GM08714 (cell line): ENCODE data around the gene WDR64.
"Not testable (repeated sequence)": the region's sequence is repeated elsewhere in the genome, so short reads cannot be mapped to it uniquely, and the experiment has no call there.

Source experiments
- H3K4me3 ChIP-seq: fragments of 200-500 bp; sonication (Bioruptor generic); 2 replicates; pipeline ENCODE4 v1.5.1; 2014; ENCODE audit warnings: mild to moderate bottlenecking, low read length, inconsistent platforms
- ZNF274 ChIP-seq: IDR thresholded peaks from 2 replicates; pipeline ENCODE4 v1.6.1; 2012; ENCODE audit warnings: mild to moderate bottlenecking, low read depth, low read length

Gene WDR64

GRCh38 chr1:241717975-241718374, 65.9 kb downstream of the WDR64 start:
- no peak for TF ChIP-seq ZNF274
- H3K4me3 ChIP-seq = no peak overlapping the region

GRCh38 chr1:241721011-241721410, 68.9 kb downstream of the WDR64 start:
- no peak for TF ChIP-seq ZNF274
- H3K4me3 ChIP-seq = no peak overlapping the region

DNA sequence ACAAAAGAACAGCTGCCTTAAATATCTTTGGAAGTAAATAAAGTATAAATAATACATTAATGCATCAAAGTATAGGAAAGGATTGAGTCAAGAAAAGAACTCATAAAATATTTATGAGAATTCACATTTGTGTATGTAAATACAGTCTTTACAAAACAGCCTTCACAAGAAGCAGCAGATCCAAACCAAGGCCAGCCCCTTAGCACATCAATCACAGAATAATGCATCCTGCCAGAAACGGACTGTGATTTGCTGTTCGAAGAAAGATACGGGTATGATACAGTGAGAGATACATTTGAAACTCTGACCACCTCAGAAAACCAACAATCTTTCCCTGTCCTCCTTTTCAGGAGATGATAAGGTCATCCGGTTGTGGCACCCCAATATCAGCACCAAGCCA, 70.9 kb downstream of the WDR64 start:
- H3K4me3 ChIP-seq = no peak overlapping the region
- no peak for TF ChIP-seq ZNF274

- no peak overlapping the region for H3K4me3 ChIP-seq
- TF ChIP-seq ZNF274 = no peak
Observed at GRCh38 chr1:241724741-241725356, 72.8 kb downstream of the WDR64 start.

DNA sequence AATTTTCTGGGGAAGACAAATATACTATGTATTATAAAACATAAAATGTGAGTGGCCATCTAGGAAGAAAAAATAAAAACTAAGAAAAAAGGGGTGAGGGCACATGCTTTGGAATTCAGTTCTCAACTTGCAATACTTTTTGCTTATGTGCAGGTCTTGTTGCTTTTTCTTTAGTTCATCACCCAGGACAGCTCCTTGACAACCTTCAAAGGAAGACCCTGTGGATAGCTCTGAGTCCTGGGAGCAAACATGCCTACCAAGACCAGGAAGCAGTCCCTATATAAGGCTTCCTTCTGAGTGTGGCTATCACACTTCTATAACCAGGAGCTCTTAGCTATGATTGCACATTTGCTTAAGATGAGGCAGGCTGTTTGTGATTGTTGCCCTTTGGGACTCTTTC, 78.0 kb downstream of the WDR64 start:
- TF ChIP-seq ZNF274 = no peak
- H3K4me3 ChIP-seq = no peak overlapping the region

DNA sequence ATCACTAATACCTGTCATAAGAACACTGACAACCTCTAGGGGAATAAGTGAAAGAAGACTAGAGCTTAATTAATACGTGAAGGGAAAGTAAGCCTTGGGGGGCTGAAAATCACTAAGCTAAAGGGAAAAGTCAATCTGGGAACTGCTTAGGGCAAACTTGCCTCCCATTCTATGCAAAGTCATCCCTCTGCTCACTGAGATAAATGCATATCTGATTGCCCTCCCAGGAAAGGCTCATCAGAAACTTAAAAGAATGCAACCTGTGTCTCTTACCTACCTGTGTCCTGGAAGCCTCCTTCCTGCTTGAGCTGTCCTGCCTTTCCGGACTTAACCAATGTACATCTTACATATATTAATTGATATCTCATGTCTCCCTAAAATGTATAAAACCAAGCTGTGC, 81.8 kb downstream of the WDR64 start:
- H3K4me3 ChIP-seq = no peak overlapping the region
- TF ChIP-seq ZNF274 = no peak

- TF ChIP-seq ZNF274 = no peak
Observed at GRCh38 chr1:241734533-241734932, 82.5 kb downstream of the WDR64 start.

GRCh38 chr1:241735493-241735926, 83.4 kb downstream of the WDR64 start:
- not testable (repeated sequence) for H3K4me3 ChIP-seq

More at GRCh38 chr1:241734533-241734932, 82.5 kb downstream of the WDR64 start:
- no peak overlapping the region for H3K4me3 ChIP-seq

DNA sequence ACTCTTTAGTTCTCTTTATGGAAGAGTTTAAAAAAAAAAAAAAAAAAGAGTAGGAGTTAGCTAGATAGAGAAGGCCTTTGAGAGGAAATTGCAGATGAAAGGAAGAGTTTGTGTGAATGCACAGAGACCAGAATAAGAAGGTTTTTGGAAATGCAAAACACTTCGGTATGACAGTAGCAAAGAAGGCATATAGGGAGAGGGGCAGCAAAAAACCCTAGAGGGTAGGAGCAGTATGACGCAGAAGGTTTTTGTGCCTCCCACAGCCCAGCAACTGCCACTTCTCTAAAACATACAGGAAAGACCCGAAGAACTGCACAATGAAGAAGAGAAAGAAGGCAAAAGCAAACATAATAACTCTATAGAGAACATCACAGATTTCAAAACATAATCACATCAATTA, 84.3 kb downstream of the WDR64 start:
- TF ChIP-seq ZNF274 = no peak

GRCh38 chr1:241738284-241739078, 86.4 kb downstream of the WDR64 start:
- no peak for TF ChIP-seq ZNF274
- no peak overlapping the region for H3K4me3 ChIP-seq

More for the DNA sequence above, 84.3 kb downstream of the WDR64 start:
- no peak overlapping the region for H3K4me3 ChIP-seq

DNA sequence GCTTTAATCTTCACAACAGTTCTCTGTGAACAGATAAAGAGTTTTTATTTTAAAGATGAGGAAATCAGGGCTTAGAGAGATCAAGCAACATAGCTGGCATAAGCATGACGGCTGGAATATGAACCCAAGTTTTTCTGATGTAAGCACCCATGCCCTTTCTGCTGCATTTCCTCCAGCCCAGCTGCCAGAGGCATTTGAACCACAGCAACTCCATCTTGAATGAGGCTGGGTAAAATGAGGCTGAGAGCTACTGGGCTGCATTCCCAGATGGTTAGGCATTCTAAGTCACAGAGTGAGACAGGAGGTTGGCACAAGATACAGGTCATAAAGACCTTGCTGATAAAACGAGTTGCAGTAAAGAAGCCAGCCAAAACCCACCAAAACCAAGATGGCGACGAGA, 90.0 kb downstream of the WDR64 start:
- no peak overlapping the region for H3K4me3 ChIP-seq
- no peak for TF ChIP-seq ZNF274

DNA sequence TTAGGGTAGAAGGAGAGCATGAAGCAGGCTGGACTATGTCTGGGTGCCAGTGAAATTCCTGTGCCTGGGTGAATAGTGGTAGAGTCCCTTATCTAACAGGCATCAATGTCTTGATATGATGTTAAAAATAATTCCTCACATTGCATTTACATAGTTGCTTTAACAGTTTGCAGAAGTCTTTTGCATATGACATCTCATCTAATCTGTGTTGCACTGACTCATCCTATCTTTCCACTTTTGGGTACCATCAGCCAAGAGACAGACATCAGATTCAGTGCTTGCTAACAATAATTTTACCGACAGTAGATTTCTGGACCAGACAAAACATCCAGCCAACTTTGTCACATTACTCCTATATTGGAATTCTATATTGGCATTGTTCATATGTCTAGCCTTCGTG, 92.5 kb downstream of the WDR64 start:
- no peak overlapping the region for H3K4me3 ChIP-seq
- TF ChIP-seq ZNF274 = no peak

GRCh38 chr1:241747992-241748391, 95.9 kb downstream of the WDR64 start:
- no peak overlapping the region for H3K4me3 ChIP-seq
- TF ChIP-seq ZNF274 = no peak

DNA sequence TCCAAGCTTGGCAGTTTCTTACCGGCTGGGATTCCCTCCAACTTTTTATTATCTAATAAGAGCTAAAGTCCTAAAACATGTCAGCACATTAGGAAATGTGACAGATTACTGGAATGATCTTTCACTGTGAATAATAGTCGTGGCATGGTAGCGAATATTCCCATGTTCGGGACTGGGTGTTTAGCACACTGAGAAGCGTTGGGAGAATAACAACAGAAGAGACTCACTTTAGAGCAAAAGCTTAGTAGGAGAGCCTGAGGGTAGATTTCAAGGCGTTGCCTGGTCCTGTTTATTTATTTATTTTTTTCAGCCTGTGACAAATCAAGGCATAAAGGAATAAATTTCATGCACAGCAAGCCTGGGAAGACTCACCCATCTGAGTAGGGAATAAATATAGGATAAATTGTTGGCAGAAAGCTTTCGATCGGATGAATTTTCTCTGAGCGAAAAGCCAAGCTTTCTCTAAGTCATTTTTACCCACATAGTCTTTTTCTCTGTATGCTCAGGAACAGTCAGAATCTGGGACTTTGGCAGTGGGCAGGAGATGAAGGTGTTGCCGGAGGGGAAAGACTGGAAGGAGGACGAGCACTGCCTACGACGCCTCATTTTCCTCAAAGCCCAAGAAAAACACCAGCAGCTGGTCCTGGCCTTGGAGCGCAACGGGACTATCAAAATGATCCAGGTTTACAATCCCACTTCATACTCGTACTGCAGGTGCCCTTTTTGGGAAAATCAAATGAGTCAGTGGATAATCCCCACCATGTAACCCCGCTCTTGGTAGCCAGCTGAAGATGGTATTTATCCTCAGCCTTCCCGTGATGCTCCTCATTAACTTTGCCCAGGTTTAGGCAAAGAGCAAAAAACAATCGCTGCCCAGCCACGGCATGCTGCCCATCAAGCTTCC, 97.2 kb downstream of the WDR64 start:
- no peak for TF ChIP-seq ZNF274
- no peak overlapping the region for H3K4me3 ChIP-seq
